Measurements from ENCODE around the gene HBP1.
"Not testable (repeated sequence)": the region's sequence is repeated elsewhere in the genome, so short reads cannot be mapped to it uniquely, and the experiment has no call there.

The HBP1 gene

DNA sequence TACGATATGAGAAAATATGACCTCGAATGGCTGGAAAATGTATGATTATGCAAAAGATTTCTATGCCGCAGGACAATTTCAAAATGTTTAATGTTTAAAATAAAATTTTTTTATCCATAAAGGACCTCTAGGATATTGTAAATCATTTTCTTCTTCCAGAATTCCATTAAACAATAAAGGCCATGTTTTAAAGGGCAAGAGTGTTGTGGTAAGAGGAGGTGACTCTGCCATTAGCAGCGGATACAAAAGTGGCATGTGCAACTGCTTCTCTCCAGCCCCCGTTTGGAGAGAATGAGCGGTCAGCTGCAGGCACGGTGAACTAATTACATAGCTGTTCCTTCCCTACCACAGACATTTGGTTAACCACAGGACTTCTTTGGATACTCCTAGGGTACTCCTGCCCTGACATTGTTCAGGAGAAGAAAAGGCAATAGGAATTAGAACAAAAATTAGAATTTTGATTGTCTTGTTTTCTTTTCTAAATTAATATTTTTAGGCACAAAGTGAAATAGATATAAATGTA is 63.8 kb downstream of the HBP1 start:
- no peak for DNase-seq

DNA sequence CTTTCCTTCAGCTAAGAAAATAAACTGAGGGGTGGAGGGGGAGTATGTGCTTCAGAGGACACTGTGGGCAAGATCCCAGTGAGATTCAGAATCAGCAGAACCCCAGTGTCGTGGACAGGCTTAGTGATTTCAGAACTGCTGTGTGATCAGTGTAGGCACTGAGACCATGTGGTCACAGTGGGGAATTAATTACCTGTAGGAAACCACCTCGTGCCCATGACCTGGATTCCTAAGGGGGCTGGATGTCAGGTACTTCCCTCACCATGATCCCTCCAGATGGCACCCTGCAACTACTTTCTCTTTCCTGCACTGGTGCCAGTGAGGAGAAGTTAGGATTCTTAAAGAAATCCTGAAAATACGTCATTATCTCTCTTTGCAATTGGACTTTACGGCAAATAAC is 64.4 kb downstream of the HBP1 start:
- DNase-seq, result no peak

DNA sequence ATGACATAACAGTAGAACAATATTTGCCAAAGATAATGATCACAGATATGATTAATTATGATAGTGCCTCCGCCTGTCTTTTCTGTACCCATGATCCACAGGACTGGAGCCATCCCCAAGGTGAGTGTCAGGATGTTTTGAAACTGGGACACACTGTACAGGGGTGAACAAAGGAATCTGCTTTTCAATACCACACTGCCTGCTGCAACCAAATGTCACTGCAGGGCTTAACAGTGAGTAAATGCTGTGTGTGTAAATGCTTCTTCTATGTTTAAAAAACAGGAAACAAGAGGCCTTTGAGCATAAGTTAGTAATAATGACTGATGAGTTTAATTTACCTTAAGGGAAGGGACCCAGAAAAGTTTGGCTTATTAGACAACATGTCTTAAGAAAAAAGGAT is 65.2 kb downstream of the HBP1 start:
- DNase-seq, result no peak

DNA sequence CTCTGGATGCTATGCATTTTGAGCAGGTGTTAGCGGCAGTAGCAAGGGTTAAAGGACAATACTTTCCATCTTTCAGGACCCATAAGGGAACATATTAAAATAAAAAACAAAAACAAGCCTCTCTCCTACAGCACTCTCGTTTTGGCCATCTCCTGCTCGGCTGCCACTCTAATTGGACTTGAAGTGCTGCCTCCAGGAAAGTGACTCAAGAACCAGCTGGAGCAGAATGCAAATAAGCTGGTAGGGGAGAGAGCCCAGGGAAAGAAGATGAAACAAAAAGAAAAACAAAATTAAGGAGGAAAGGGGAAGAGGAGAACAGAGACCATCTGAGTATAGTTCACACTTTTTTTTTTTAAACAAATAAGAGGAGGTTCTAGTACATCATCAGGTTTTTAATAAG is 65.6 kb downstream of the HBP1 start:
- no peak for DNase-seq

DNA sequence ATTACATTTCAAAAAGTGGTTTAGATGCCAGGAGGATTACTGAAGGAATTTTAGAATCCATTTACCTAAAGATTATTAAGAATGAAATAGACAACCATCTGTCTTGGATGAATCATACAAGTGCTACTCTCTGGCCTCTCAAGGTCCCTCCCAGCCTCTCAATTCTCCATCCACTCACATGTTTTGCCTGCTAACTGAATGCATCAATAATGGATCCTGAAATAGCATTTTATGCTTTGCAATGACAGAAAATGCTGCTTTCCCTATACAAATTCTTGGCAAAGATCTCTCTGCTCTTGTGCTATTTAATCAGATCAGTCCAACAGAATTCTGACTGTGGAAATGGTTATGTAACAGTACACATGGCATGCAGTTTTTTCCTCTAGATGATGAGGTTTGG is 68.1 kb downstream of the HBP1 start:
- no peak for DNase-seq

DNA sequence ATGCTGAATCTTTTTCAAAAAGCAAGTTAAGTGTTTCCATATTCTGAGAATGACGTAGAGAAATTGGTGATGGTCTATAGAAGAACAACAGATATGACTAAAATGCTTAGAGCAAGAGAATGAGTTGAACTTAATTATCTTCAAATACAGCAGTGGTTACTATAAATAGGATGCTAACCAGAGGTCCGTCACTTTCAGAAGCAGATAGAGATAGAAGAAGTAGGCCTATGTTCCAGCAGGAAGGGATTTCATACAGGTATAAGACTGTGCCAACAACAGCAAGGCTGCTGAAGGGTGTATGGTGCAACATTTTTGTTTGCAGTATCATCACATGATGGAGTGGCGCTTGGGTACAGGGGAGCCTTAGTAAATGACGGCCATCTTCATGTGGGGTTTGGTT is 68.6 kb downstream of the HBP1 start:
- DNase-seq, result no peak

DNA sequence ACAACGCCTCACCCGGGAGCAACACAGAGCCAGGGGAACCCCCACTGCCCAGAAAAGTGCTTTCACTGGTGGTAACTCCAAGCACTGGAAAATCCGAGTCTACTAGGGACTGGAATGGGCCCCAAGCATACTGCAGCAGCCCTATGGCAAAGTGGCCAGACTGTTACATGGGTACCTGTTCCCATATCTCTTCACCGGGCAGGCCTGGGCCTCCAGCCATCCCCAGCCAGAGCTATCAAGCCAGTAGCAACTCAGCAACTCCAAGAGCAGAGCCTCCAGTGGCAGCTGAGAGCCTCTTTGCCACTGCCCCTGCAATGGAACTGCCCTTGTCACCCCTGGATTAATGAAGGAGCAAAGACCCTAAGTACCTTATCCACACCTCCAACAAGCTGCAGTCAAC is 73.5 kb downstream of the HBP1 start:
- DNase-seq, result no peak

DNA sequence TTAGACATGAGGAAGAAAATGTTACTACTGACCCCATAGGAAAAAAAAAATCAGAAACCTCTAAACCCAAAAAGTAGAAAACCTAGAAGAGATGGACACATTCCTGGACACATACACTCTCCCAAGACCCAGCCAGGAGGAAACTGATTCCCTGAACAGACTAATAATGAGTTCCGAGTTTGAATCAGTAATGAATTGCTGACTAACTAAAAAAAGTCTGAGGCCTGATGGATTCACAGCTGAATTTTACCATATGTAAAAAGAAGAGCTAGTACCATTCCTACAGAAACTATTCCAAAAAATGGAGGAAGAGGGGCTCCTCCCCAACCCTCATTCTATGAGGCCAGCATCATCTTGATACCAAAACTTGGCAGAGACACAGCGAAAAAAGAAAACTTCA is 75.8 kb downstream of the HBP1 start:
- no peak for DNase-seq

DNA sequence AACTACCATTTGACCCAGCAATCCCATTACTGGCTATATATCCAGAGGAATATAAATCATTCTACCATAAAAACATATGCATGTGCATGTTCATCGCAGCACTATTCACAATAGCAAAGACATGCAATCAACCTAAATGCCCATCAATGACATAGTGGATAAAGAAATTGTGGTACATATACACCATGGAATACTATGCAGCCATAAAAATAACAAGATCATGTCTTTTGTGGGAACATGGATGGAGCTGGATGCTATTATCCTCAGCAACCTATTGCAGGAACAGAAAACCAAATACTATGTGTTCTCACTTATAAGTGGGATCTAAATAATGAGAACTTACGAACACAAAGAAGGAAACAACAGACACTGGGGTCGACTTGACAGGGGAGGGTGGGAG is 78.0 kb downstream of the HBP1 start:
- DNase-seq, result not testable (repeated sequence)

DNA sequence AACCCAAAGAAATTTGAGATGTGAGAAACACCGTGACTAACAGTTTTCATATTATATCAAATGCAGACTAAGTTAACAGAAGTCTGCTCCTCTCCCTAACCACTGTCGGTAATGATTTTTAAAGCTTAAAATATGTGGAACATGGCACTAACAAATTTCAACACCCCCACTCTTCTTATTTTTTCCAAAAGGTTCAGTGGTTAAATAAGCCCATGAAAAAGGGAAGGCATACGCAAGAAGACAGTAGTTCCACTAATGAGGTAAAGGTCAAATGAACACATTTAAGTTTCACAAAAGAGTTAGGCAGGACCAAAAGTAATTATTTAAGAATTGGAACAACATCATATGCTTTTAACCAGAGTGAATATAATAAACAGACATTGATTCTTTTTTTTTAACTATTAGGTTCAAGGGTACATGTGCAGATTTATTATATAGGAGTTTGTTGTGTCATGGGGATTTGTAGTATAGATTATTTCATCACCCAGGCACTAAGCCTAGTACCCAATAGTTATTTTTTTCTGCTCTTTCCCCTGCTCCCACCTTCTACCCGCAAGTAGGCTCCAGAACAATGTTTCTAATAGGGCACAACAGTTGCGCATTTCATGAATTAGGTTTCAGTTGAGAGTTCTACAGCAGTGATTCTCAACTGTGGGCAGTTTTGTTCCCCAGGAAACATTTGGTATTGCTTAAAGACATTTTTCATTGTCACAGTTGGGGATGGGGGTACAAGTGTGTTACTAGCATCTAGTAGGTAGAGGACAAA is 79.9 kb downstream of the HBP1 start:
- no peak for DNase-seq

DNA sequence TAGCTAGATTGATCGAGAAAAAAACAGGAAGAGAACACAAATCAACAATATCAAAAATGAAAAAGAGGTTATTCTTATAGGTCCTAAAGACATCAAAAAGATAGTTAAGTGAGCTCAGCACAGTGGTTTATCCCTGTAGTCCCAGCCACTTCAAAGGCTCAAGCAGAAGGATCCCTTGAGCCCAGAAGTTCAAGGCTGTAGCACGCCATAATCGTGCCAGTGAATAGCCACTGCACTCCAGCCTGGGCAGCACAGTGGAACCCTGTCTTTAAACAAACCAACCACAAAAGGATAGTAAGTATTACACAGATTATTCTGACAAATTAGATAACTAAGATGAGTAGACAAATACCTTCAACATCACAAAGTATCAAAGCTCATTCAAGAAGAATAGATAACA is 83.2 kb downstream of the HBP1 start:
- DNase-seq, result no peak

All from Kasumi-1 (cell line).